ENCODE measurements around the gene AK1. TPM values are rescaled to one million over a fixed set of nuclear protein-coding genes. Genes with fewer than 3 reads are reported as not detected.

Gene AK1
- total and polyA plus RNA-seq, 2 of the 8 experiments (the other 6 are each of a cell fraction or from before 2014, with no cell fraction given) = 37.9 to 39.2 TPM

DNA sequence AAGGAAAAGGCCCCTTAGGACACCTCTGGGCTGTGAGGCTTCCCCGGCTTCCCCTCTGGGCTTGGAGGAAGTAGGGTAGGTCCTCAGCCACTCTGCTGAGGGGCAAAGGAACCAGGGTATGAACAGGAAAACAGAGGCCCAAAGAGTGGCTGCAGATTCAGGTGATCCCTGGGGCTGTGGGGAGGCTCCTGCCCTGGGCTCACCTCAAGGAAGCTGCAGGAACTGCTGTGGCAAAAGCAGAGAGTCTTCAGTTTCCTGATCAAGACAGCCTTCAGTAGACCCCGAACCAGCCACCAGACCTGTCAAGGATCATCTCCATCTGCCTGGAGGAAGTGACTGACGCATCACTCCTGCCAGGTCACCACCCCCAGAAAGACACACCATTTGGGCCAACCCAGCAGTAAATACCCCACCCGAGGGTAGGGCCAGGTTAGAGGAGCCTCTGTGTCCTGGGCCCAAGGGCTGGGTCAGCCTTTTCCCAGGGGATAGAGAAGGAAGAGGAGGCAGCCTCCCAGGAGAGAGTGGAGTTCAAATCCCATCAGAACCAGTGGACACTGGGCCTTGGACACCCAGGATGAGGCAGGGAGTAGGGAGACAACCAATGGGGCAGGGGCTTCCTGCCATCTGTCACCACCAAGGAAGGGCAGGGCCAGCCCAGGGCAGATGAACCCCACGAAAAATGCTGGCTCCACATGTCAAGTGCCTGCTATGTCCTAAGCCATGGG lies 27.7 kb upstream of the AK1 start:
- TF ChIP-seq PHF8 (conservative IDR thresholded peaks at IDR 0.05; ENCODE audit: low read depth, low read length) = no peak
- Histone ChIP-seq H3K79me1 (ENCODE audit: low read depth, low read length) (no peaks in the 10 kb centered on the region), H2AFZ (ENCODE audit: low read length) (no peak overlapping the region), H2BK120ac (replicated peaks; ENCODE audit: low read depth, low read length) (no peak overlapping the region), H3K27me3 (replicated peaks in 1 of 4; ENCODE audit: control insufficient read depth in 3 of 4, extremely low read depth in 1 of 4, insufficient read depth in 3 of 4, low read length in 3 of 4) (no peaks in the 10 kb centered on the region), H3K9ac (replicated peaks in 1 of 4; ENCODE audit: extremely low read depth in 1 of 4, low read depth in 3 of 4, low read length in 3 of 4) (no peak overlapping the region), H4K5ac (ENCODE audit: insufficient read length, low read depth, low read length) (no peak overlapping the region), H3K79me2 (ENCODE audit: control insufficient read depth in 1 of 2, insufficient read depth in 2 of 2, low read length in 2 of 2) (no peaks in the 10 kb centered on the region), H3K36me3 (ENCODE audit: control insufficient read depth in 2 of 4, insufficient read depth in 4 of 4, low read length in 3 of 4) (no peaks in the 10 kb centered on the region), H2BK12ac (ENCODE audit: low read depth, low read length) (0 out of 2 replicates have a peak overlapping the region, but pooled peaks have one; percentile 27), H3K56ac (replicated peaks; ENCODE audit: insufficient read length, low read depth, low read length) (no peak overlapping the region), H3K23me2 (ENCODE audit: low read depth, low read length) (no peaks in the 10 kb centered on the region), H3K4ac (replicated peaks; ENCODE audit: insufficient read length, low read depth, low read length) (no peak overlapping the region), H3K18ac (ENCODE audit: extremely low read depth, low read length) (0 out of 2 replicates have a peak overlapping the region, but pooled peaks have one; percentile 53), H3K9me3 (ENCODE audit: insufficient read depth in 2 of 2, low read depth in 1 of 2, low read length in 1 of 2) (no peaks in the 10 kb centered on the region), H4K8ac (ENCODE audit: extremely low read depth, insufficient read depth, low read length) (no peak overlapping the region; the same call in 1 of the 2 replicates), H3K4me1 (replicated peaks in 1 of 4; ENCODE audit: control insufficient read depth in 3 of 4, insufficient read depth in 4 of 4, low read length in 3 of 4) (peaks cover 3 to 21% (median 9%) of the 10 kb centered on the region in 4 experiments), H4K91ac (replicated peaks; ENCODE audit: insufficient read length, low read length) (no peak overlapping the region), H3K4me3 (ENCODE audit: extremely low read depth in 1 of 4, insufficient read depth in 2 of 4, low read depth in 3 of 4, low read length in 4 of 4) (no peak overlapping the region), H2AK5ac (ENCODE audit: low read depth, low read length) (0 out of 2 replicates have a peak overlapping the region, but pooled peaks have one; percentile 61), H4K20me1 (replicated peaks in 1 of 2; ENCODE audit: control insufficient read depth in 1 of 2, insufficient read depth in 2 of 2, low read length in 2 of 2) (peaks cover 0 to 1% of the 10 kb centered on the region in 2 experiments), H2BK5ac (ENCODE audit: low read depth, low read length) (peak overlapping the region; percentile 63; the same call in 1 of the 2 replicates), H3K23ac (ENCODE audit: insufficient read length) (no peak overlapping the region), H2BK20ac (ENCODE audit: low read length) (no peak overlapping the region), H3K27ac (ENCODE audit: low read depth, low read length) (peak overlapping the region; percentile 12; the same call in 1 of the 2 replicates), H3K14ac (ENCODE audit: insufficient read length) (no peak overlapping the region), H3K4me2 (ENCODE audit: insufficient read depth in 1 of 2, low read depth in 2 of 2, low read length in 2 of 2) (no peak overlapping the region), H2BK15ac (ENCODE audit: low read length) (0 out of 2 replicates have a peak overlapping the region, but pooled peaks have one; percentile 18)
- FAIRE-seq (no peak), DNase-seq (ENCODE audit: low read depth in 1 of 2, low spot score in 2 of 2) (no peak)
- POLR2A ChIA-PET (ENCODE audit: partially characterized antibody) = interaction anchor here (1.0 to 2.1 kb wide), 5 partner anchors 12 to 24 kb away, joined by 3 to 16 read pairs (median 3); partner anchors contain the start of gene ST6GALNAC4
- 92% methylated on average over 5 of the region's 5 CpGs; no CpG with 5 or more reads in 1 of the 2 experiments for WGBS, 2 experiments (ENCODE audit: extremely low coverage in 1 of 2, insufficient coverage in 1 of 2, insufficient read length in 1 of 2, insufficient replicate concordance in 2 of 2, low coverage in 1 of 2, low lambda C conversion rate in 2 of 2, missing lambda C conversion rate in 1 of 2)
- CTCF ChIA-PET (ENCODE audit: partially characterized antibody) = interaction anchor here (1.0 to 1.9 kb wide), 8 partner anchors 8 to 163 kb away, joined by 3 to 13 read pairs (median 4); partner anchors contain the start of gene PIP5KL1

Data from H1 (cell line).